HepG2 (cell line): ENCODE data around the gene SBNO2.

Experiments used
- CEBPB ChIP-seq: IDR thresholded peaks from 2 replicates; pipeline ENCODE4 v1.6.1; 2011; ENCODE audit warnings: low read depth, low read length, improper control_type of control experiment, borderline replicate concordance
- HCFC1 ChIP-seq: fragments of 150-350 bp; IDR thresholded peaks from 2 replicates; pipeline ENCODE4 v1.6.1; 2014; ENCODE audit warnings: low read depth, low read length
- SMC3 ChIP-seq: IDR thresholded peaks from 2 replicates; pipeline ENCODE4 v1.6.1; 2011; ENCODE audit warnings: low read length, improper control_type of control experiment
- TAF1 ChIP-seq: sonication (generic); formaldehyde crosslinking; IDR thresholded peaks from 2 replicates; pipeline ENCODE4 v1.4.0; 2020; ENCODE audit warnings: missing genetic modification reagents
- TMF1 ChIP-seq: sonication (generic); formaldehyde crosslinking; IDR thresholded peaks from 2 replicates; pipeline ENCODE4 v1.8.1; 2022; ENCODE audit warnings: low read depth, missing genetic modification reagents
- TF ChIP-seq, protein P1 (sequence below): IDR thresholded peaks from 2 replicates; pipeline ENCODE4 v1.6.1; 2012; ENCODE audit warnings: inconsistent platforms
- TF ChIP-seq, protein P2 (sequence below): IDR thresholded peaks from 2 replicates; pipeline ENCODE4 v1.6.1; 2016
- TF ChIP-seq, protein P3 (sequence below): sonication (generic); formaldehyde crosslinking; IDR thresholded peaks from 2 replicates; pipeline ENCODE4 v1.8.1; 2023; ENCODE audit warnings: mild to moderate bottlenecking, inconsistent platforms, moderate library complexity, missing genetic modification reagents, borderline replicate concordance

DNA sequence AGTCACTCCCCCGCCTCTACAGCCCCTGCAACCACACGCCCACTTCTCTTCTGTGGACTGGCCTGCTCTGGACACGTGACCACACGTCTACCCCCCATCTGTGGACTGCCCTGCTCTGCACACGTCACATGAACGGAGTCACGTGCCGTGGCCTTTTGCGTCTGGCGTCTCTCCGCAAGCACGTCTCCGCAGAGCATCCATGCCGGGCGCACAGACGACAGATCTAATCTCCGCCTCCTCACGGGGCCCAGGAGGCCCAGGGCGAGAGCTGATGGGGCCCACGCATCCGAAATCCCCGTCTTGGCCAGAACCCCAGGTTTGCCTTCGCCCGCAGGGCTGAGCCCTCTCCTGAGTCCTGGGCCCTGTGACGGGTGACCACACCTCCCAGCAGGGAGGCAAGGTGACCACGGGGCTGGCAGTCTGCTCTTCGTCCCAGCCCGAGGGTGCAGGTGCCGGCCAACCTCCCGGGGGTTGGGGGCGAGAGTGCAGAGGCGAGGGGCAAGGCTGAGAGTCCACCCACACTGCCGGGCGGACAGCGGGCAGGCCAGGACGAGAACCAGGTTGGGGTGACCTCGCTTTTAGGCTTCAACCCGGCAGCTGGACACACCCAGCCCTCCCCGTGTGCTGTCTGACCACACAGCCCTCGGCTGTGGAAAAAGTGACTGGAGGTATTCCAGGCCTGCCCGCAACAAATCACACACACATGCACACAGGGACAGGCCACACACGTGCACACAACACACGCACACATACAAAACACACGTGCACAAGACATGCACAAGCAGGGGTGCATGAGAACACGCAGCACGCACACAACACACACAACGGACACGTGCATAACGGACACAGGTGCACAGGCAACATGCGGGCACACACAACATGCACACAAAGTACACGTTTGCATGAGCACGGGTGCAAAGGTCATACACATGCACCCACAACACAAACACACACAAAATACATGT is 3.9 kb downstream of the SBNO2 start:
- TF ChIP-seq, protein P1, sequence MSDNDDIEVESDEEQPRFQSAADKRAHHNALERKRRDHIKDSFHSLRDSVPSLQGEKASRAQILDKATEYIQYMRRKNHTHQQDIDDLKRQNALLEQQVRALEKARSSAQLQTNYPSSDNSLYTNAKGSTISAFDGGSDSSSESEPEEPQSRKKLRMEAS, result no peak
- no peak for TF ChIP-seq SMC3
- no peak for TF ChIP-seq HCFC1
- no peak for TF ChIP-seq TMF1 (CRISPR knock-in tag)
- TF ChIP-seq, protein P2, sequence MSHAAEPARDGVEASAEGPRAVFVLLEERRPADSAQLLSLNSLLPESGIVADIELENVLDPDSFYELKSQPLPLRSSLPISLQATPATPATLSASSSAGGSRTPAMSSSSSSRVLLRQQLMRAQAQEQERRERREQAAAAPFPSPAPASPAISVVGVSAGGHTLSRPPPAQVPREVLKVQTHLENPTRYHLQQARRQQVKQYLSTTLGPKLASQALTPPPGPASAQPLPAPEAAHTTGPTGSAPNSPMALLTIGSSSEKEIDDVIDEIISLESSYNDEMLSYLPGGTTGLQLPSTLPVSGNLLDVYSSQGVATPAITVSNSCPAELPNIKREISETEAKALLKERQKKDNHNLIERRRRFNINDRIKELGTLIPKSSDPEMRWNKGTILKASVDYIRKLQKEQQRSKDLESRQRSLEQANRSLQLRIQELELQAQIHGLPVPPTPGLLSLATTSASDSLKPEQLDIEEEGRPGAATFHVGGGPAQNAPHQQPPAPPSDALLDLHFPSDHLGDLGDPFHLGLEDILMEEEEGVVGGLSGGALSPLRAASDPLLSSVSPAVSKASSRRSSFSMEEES (CRISPR knock-in tag), result no peak
- TF ChIP-seq, protein P3, sequence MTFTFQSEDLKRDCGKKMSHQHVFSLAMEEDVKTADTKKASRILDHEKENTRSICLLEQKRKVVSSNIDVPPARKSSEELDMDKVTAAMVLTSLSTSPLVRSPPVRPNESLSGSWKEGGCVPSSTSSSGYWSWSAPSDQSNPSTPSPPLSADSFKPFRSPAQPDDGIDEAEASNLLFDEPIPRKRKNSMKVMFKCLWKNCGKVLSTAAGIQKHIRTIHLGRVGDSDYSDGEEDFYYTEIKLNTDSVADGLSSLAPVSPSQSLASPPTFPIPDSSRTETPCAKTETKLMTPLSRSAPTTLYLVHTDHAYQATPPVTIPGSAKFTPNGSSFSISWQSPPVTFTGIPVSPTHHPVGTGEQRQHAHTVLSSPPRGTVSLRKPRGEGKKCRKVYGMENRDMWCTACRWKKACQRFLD, result no peak
- no peak for TF ChIP-seq TAF1 (CRISPR knock-in tag)
- no peak for TF ChIP-seq CEBPB
